Astrocyte (in vitro differentiated cells and primary cell): ENCODE data around the gene TAF9. TPM values are rescaled to one million over a fixed set of nuclear protein-coding genes. Genes with fewer than 3 reads are reported as not detected.

Source experiments
- DNase-seq: peaks from one replicate; pipeline ENCODE4 v3.0.0-alpha.2; 2010; ENCODE audit warnings: low read depth
- FAIRE-seq: peaks from 2 replicates; lab custom pipeline; 2011; peaks lifted over from hg19 to GRCh38; lab: Jason Lieb, UNC
- H2AFZ ChIP-seq: 2 replicates; pipeline ENCODE4 v1.6.0; 2012; ENCODE audit warnings: low read depth, low read length, inconsistent platforms
- H3K27ac ChIP-seq: 2 replicates; pipeline ENCODE4 v1.5.1; 2011; ENCODE audit warnings: low read depth, low read length, inconsistent platforms
- H3K27me3 ChIP-seq: 2 replicates; pipeline ENCODE4 v1.6.0; 2011; ENCODE audit warnings: low read length, inconsistent platforms; ENCODE audit not compliant: insufficient read depth
- H3K36me3 ChIP-seq: 2 replicates; pipeline ENCODE4 v1.5.1; 2011; ENCODE audit warnings: low read length, inconsistent platforms; ENCODE audit not compliant: insufficient read depth
- H3K4me1 ChIP-seq: 2 replicates; pipeline ENCODE4 v1.5.1; 2011; ENCODE audit warnings: low read length, inconsistent platforms; ENCODE audit not compliant: insufficient read depth
- H3K4me2 ChIP-seq: 2 replicates; pipeline ENCODE4 v1.6.0; 2012; ENCODE audit warnings: low read length, inconsistent platforms
- H3K4me3 ChIP-seq: 2 replicates; pipeline ENCODE4 v1.5.1; 2011; ENCODE audit warnings: low read depth, mild to moderate bottlenecking, low read length, inconsistent platforms; ENCODE audit not compliant: insufficient read depth
- H3K79me2 ChIP-seq: 2 replicates; pipeline ENCODE4 v1.6.0; 2012; ENCODE audit warnings: mild to moderate bottlenecking, low read length, inconsistent platforms; ENCODE audit not compliant: insufficient read depth
- H3K9ac ChIP-seq: 2 replicates; pipeline ENCODE4 v1.6.0; 2012; ENCODE audit warnings: mild to moderate bottlenecking, low read length, inconsistent platforms
- H3K9me3 ChIP-seq: 2 replicates; pipeline ENCODE4 v1.5.1; 2012; ENCODE audit warnings: low read depth, mild to moderate bottlenecking, low read length, inconsistent platforms; ENCODE audit not compliant: insufficient read depth
- H4K20me1 ChIP-seq: 2 replicates; pipeline ENCODE4 v1.6.0; 2012; ENCODE audit warnings: low read length, inconsistent platforms; ENCODE audit not compliant: insufficient read depth
- H3K27ac Mint-ChIP-seq: one replicate; pipeline ENCODE4 v1.8.0; 2021; ENCODE audit warnings: mild to moderate bottlenecking, mixed read lengths; ENCODE audit not compliant: unreplicated experiment
- H3K27me3 Mint-ChIP-seq: one replicate; pipeline ENCODE4 v1.8.0; 2021; ENCODE audit warnings: low read depth, mixed read lengths; ENCODE audit not compliant: unreplicated experiment
- H3K36me3 Mint-ChIP-seq: one replicate; pipeline ENCODE4 v1.8.0; 2021; ENCODE audit warnings: low read depth, mixed read lengths; ENCODE audit not compliant: unreplicated experiment
- H3K4me1 Mint-ChIP-seq: one replicate; pipeline ENCODE4 v1.8.0; 2021; ENCODE audit warnings: low read depth, mixed read lengths; ENCODE audit not compliant: unreplicated experiment
- H3K4me3 Mint-ChIP-seq: one replicate; pipeline ENCODE4 v1.8.0; 2021; ENCODE audit warnings: mild to moderate bottlenecking, moderate library complexity, mixed read lengths; ENCODE audit not compliant: unreplicated experiment
- H3K9me3 Mint-ChIP-seq: one replicate; pipeline ENCODE4 v1.8.0; 2021; ENCODE audit warnings: mild to moderate bottlenecking, mixed read lengths; ENCODE audit not compliant: unreplicated experiment
- EZH2 ChIP-seq: IDR thresholded peaks from 2 replicates; pipeline ENCODE4 v1.6.1; 2012; ENCODE audit warnings: mild to moderate bottlenecking, low read length, inconsistent platforms; ENCODE audit not compliant: insufficient read depth
- total RNA-seq: library from RNA; stranded (reverse); gene quantifications from 2 replicates; pipeline ENCODE4 v1.2.1, GENCODE V29; 2021
- TF ChIP-seq, protein P1 (sequence below): IDR thresholded peaks from 2 replicates; pipeline ENCODE4 v1.5.1; 2011; ENCODE audit warnings: low read depth, mild to moderate bottlenecking, inconsistent platforms, low read length, moderate library complexity; ENCODE audit not compliant: insufficient read depth

Gene TAF9
- total RNA-seq, 1 donor from 2014 or later = 92.7 TPM

GRCh38 chr5:69367697-69368279, 1.5 kb downstream of the TAF9 start:
- peak overlapping the region; percentile 98 for H3K4me3 ChIP-seq
- Mint-ChIP-seq H3K4me1 (peaks cover 11% of the 10 kb centered on the region), H3K36me3 (peaks cover 4% of the 10 kb centered on the region), H3K27ac (peak overlapping the region; percentile 98), H3K4me3 (peak overlapping the region; percentile 99), H3K27me3 (no peaks in the 10 kb centered on the region), H3K9me3 (no peaks in the 10 kb centered on the region)
- H3K27ac ChIP-seq = no peak overlapping the region
- no peaks in the 10 kb centered on the region for H3K9me3 ChIP-seq
- peak overlapping the region; percentile 97 for H3K4me2 ChIP-seq
- H4K20me1 ChIP-seq = peaks cover 36% of the 10 kb centered on the region
- H3K36me3 ChIP-seq = peaks cover 14% of the 10 kb centered on the region
- H3K79me2 ChIP-seq = peaks cover 93% of the 10 kb centered on the region
- H3K9ac ChIP-seq = peak overlapping the region; percentile 96
- no peaks in the 10 kb centered on the region for H3K27me3 ChIP-seq
- FAIRE-seq = no peak
- no peak for DNase-seq
- peaks cover 14% of the 10 kb centered on the region for H3K4me1 ChIP-seq
- H2AFZ ChIP-seq = no peak overlapping the region
- TF ChIP-seq, protein P1, sequence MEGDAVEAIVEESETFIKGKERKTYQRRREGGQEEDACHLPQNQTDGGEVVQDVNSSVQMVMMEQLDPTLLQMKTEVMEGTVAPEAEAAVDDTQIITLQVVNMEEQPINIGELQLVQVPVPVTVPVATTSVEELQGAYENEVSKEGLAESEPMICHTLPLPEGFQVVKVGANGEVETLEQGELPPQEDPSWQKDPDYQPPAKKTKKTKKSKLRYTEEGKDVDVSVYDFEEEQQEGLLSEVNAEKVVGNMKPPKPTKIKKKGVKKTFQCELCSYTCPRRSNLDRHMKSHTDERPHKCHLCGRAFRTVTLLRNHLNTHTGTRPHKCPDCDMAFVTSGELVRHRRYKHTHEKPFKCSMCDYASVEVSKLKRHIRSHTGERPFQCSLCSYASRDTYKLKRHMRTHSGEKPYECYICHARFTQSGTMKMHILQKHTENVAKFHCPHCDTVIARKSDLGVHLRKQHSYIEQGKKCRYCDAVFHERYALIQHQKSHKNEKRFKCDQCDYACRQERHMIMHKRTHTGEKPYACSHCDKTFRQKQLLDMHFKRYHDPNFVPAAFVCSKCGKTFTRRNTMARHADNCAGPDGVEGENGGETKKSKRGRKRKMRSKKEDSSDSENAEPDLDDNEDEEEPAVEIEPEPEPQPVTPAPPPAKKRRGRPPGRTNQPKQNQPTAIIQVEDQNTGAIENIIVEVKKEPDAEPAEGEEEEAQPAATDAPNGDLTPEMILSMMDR = no peak
- TF ChIP-seq EZH2 = no peak

- Mint-ChIP-seq H3K36me3 (peaks cover 4% of the 10 kb centered on the region), H3K4me3 (no peak overlapping the region), H3K4me1 (peaks cover 3% of the 10 kb centered on the region), H3K27ac (no peak overlapping the region), H3K9me3 (no peaks in the 10 kb centered on the region), H3K27me3 (no peaks in the 10 kb centered on the region)
- H3K4me3 ChIP-seq = no peak overlapping the region
- no peak overlapping the region for H2AFZ ChIP-seq
- H3K79me2 ChIP-seq = peaks cover 95% of the 10 kb centered on the region
- H3K4me2 ChIP-seq = no peak overlapping the region
- no peaks in the 10 kb centered on the region for H3K9me3 ChIP-seq
- TF ChIP-seq, protein P1 = no peak
- no peak for TF ChIP-seq EZH2
- peaks cover 55% of the 10 kb centered on the region for H4K20me1 ChIP-seq
- FAIRE-seq = no peak
- peaks cover 9% of the 10 kb centered on the region for H3K4me1 ChIP-seq
- peak; percentile 4 for DNase-seq
- peaks cover 16% of the 10 kb centered on the region for H3K36me3 ChIP-seq
- no peak overlapping the region for H3K9ac ChIP-seq
- H3K27me3 ChIP-seq = no peaks in the 10 kb centered on the region
- H3K27ac ChIP-seq = no peak overlapping the region
Measured at GRCh38 chr5:69364850-69365249, 4.5 kb downstream of the TAF9 start.

- Mint-ChIP-seq H3K27me3 (no peaks in the 10 kb centered on the region), H3K27ac (no peak overlapping the region), H3K4me3 (no peak overlapping the region), H3K4me1 (peaks cover 3% of the 10 kb centered on the region), H3K9me3 (no peaks in the 10 kb centered on the region), H3K36me3 (peaks cover 4% of the 10 kb centered on the region)
- Histone ChIP-seq H3K27me3 (no peaks in the 10 kb centered on the region), H3K27ac (no peak overlapping the region), H3K36me3 (peaks cover 18% of the 10 kb centered on the region), H4K20me1 (peaks cover 59% of the 10 kb centered on the region), H3K4me1 (peaks cover 9% of the 10 kb centered on the region), H3K4me3 (no peak overlapping the region), H3K9ac (no peak overlapping the region), H3K9me3 (no peaks in the 10 kb centered on the region), H3K4me2 (no peak overlapping the region), H3K79me2 (peaks cover 95% of the 10 kb centered on the region), H2AFZ (no peak overlapping the region)
- TF ChIP-seq, protein P1 = peak; percentile 53
- TF ChIP-seq EZH2 = no peak
- DNase-seq (no peak), FAIRE-seq (no peak)
Measured at GRCh38 chr5:69364414-69364813, 4.9 kb downstream of the TAF9 start.
